GM23338 (cell line): Measurements from ENCODE around the gene EIF3B.

ENCODE experiments used
- CREB1 ChIP-seq: fragments of 250-450 bp; sonication (Bioruptor Pico); IDR thresholded peaks from 2 replicates; pipeline ENCODE4 v1.5.0; 2020; ENCODE audit warnings: low read depth, mild to moderate bottlenecking, moderate library complexity
- CTCF ChIP-seq, 2 experiments: fragments of 200-600 bp in 1 of 2; sonication (generic) in 1 of 2; conservative IDR thresholded peaks; 2 replicates each; pipeline versions ENCODE4 v1.5.1 to v1.6.1; 2016 to 2017; ENCODE audit warnings: antibody characterized with exemption in 2 of 2, low read depth in 2 of 2, mild to moderate bottlenecking in 2 of 2, moderate library complexity in 1 of 2
- ETS1 ChIP-seq: IDR thresholded peaks from 2 replicates; pipeline ENCODE4 v1.6.1; 2016; ENCODE audit warnings: antibody characterized with exemption
- EZH2 ChIP-seq: fragments of 200-600 bp; sonication (generic); IDR thresholded peaks from one replicate; pipeline ENCODE4 v1.8.0; 2017; ENCODE audit warnings: antibody characterized with exemption, mild to moderate bottlenecking, low read depth; ENCODE audit not compliant: unreplicated experiment
- EZH2phosphoT487 ChIP-seq: fragments of 200-600 bp; sonication (generic); IDR thresholded peaks from one replicate; pipeline ENCODE4 v1.8.1; 2018; ENCODE audit warnings: antibody characterized with exemption; ENCODE audit not compliant: unreplicated experiment
- JUNB ChIP-seq: IDR thresholded peaks from one replicate; pipeline ENCODE4 v1.6.1; 2016; ENCODE audit warnings: antibody characterized with exemption; ENCODE audit not compliant: unreplicated experiment
- NANOG ChIP-seq: IDR thresholded peaks from 2 replicates; pipeline ENCODE4 v1.6.1; 2016; ENCODE audit warnings: antibody characterized with exemption, borderline replicate concordance
- POLR2AphosphoS5 ChIP-seq: IDR thresholded peaks from 2 replicates; pipeline ENCODE4 v1.6.1; 2016; ENCODE audit warnings: antibody characterized with exemption, low read depth
- REST ChIP-seq: IDR thresholded peaks from one replicate; pipeline ENCODE4 v1.6.1; 2018; ENCODE audit warnings: antibody characterized with exemption; ENCODE audit not compliant: unreplicated experiment
- STAT1 ChIP-seq: IDR thresholded peaks from one replicate; pipeline ENCODE4 v1.6.1; 2016; ENCODE audit warnings: antibody characterized with exemption; ENCODE audit not compliant: unreplicated experiment
- ZNF114 ChIP-seq: fragments of 250-450 bp; sonication (Bioruptor Pico); IDR thresholded peaks from 2 replicates; pipeline ENCODE4 v1.5.0; 2020; ENCODE audit warnings: mild to moderate bottlenecking, moderate library complexity
- ZNF331 ChIP-seq: fragments of 250-450 bp; sonication (Bioruptor Pico); IDR thresholded peaks from 2 replicates; pipeline ENCODE4 v1.5.0; 2020; ENCODE audit warnings: low read depth, mild to moderate bottlenecking, moderate library complexity
- ZNF462 ChIP-seq: fragments of 250-450 bp; sonication (Bioruptor Pico); IDR thresholded peaks from 2 replicates; pipeline ENCODE4 v1.5.0; 2020; ENCODE audit warnings: mild to moderate bottlenecking, moderate library complexity

- TF ChIP-seq CTCF (conservative IDR thresholded peaks at IDR 0.05; ENCODE audit: low read depth in 2 of 2): no peak
- TF ChIP-seq POLR2AphosphoS5: no peak
- no peak for TF ChIP-seq REST
- no peak for TF ChIP-seq EZH2
- TF ChIP-seq CREB1: no peak
- TF ChIP-seq JUNB: no peak
- TF ChIP-seq EZH2phosphoT487: no peak
- no peak for TF ChIP-seq ETS1
- no peak for TF ChIP-seq NANOG
- TF ChIP-seq ZNF114 (CRISPR knock-in tag): no peak
- TF ChIP-seq STAT1: no peak
- TF ChIP-seq ZNF331 (CRISPR knock-in tag): no peak
- no peak for TF ChIP-seq ZNF462
These were observed 56.4 kb downstream of the EIF3B start for GRCh38 chr7:2411049-2411448.
